NOMO-1 (cell line): ENCODE results near the gene DRG1.
A peak's percentile ranks its signal among the peaks of the same experiment; 100 is the strongest.
"Not testable (repeated sequence)": the region's sequence is repeated elsewhere in the genome, so short reads cannot be mapped to it uniquely, and the experiment has no call there.

ENCODE experiments used
- DNase-seq, 2 experiments: peaks; one replicate each; lab custom pipeline; 2025; ENCODE audit not compliant: unreplicated experiment in 2 of 2; lab: John Stamatoyannopoulos, UW

The DRG1 gene, protein sequence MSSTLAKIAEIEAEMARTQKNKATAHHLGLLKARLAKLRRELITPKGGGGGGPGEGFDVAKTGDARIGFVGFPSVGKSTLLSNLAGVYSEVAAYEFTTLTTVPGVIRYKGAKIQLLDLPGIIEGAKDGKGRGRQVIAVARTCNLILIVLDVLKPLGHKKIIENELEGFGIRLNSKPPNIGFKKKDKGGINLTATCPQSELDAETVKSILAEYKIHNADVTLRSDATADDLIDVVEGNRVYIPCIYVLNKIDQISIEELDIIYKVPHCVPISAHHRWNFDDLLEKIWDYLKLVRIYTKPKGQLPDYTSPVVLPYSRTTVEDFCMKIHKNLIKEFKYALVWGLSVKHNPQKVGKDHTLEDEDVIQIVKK

GRCh38 chr22:31399211-31400022, at the start of gene DRG1:
TSS of gene DRG1 (plus strand) at chr22:31399604. CDS start at chr22:31399684, 80 bp downstream.
- peak; percentile 91 to 96 for DNase-seq

DNA sequence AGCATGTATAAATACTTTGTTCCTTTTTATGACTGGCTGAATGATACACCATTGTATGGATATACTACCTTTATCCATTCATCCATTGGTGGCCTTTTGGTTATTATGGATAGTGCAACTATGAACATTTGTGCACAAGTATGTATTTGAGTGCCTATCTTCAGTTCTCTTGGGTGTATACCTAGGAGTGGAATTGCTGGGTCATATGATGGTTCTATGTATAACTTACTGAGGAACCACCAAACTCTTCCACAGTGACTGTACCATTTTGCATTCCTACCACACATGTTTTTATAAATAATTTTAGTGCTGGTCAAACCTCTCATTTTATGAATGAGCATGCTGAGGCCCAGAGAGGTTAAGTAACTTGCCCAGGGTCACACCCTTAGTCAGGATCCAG, 49.4 kb upstream of the DRG1 start:
- DNase-seq = no peak

DNA sequence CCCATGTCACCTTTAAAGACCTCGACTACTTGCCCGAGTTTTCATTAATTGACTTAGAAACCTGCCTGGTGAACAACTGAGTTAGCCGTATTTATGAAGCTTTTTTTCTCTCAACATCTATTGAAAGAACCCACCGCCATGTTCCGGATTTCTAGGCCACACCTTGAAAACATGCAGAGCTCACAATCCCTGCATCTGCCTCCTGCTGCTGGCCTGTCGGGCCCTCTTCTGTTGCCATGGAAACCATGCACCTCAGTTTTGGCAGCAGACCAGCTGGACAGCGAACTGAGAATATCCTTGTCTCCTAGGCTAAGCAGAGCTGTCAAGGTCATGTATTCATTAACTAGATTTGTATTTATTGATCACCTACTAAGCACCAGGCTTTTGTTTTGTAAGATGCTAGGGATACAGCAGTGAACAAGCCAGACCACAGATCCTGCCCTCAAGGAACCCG, 49.0 kb upstream of the DRG1 start:
- no peak for DNase-seq

GRCh38 chr22:31354515-31354914, 44.9 kb upstream of the DRG1 start:
- no peak for DNase-seq

DNA sequence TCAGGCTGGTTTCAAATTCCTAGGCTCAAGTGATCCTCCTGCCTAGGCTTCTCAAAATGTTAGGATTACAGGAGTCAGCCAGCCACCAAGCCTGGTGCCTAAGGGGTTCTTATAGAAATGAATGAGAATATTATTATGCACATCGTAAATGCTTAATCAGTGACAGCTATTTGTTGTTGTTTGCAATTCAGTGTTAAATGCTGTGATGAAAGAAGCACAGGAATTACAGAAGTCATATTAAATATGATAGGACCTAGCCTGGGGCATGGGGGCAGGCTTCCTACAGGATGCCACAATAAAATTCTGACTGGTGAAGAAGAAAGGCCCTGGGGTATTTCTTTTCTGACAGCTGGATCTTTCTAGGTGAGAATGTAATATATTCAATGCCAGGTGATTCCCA, 39.4 kb upstream of the DRG1 start:
- no peak for DNase-seq

- no peak for DNase-seq
Measured at GRCh38 chr22:31361743-31362142, 37.7 kb upstream of the DRG1 start.

DNA sequence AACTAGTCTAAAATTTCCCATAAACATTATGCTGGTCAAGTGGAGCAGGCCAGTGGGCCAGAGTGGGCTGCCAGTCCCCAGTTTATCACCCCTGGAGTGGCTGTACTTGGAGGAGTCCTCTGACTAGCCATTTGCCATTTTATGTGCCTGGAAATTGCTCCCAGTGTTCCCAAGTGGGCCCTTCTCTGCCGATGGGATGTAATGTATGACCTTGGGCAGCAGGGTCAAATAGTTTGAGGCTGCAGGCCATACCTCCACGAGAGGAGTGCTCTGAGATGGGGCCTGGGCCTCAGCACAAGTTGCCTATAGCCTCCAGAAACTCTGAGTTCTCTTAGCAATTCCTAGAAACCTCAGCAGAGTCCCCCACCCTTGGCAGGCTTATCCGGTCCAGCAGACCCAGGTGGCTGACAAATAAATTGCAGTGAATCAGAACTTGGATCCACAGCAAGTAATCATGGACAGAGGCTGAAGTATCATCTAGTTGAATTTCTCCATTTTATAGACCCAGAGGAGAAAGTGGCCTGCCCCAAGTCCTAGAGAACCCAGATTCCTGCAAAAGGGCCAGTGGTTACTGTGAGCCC, 35.4 kb upstream of the DRG1 start:
- DNase-seq = no peak

GRCh38 chr22:31367426-31367825, 32.0 kb upstream of the DRG1 start:
- no peak for DNase-seq

GRCh38 chr22:31377612-31378011, 21.8 kb upstream of the DRG1 start:
- DNase-seq = no peak

DNA sequence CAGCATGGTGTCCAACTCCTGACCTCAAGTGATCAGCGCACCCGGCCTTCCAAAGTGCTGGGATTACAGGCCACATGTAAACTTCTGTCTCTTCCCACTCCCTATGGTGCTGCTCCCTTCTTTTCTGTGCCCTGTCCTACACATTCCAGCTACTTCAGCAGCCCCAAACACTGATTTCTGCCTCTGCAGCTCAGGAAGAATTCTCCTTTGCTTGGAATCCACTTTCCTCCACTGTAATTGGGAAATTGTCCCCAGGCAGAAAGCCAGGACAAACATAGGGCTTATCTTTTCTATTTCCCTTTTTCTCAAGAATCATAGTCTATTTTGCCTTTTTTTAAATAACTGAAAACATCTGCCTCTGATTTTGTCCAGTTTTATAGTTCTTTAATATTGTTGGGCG, 21.3 kb upstream of the DRG1 start:
- DNase-seq = no peak

- DNase-seq = not testable (repeated sequence)
Measured at GRCh38 chr22:31378651-31379050, 20.8 kb upstream of the DRG1 start.

- no peak for DNase-seq
Measured at GRCh38 chr22:31393893-31394292, 5.5 kb upstream of the DRG1 start.

DNA sequence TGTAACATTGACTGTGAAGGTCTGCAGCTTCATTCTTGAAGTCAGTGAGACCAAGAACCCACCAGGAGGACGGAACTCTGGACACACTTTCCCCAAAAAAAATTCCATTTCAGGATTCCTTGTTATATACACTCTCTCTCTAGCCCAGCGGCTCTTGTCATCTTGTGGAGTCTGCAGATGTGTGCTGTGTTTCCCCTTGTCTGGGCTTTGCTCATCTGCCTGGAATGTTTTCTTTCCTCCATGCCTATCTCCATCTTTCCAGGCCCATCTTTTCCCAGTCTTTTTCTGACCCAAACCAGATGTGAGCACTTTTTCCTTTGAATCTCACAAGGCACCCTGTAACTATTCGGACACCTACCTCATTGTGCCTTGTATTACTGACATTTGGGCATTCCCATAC, 5.1 kb upstream of the DRG1 start:
- DNase-seq = no peak

DNA sequence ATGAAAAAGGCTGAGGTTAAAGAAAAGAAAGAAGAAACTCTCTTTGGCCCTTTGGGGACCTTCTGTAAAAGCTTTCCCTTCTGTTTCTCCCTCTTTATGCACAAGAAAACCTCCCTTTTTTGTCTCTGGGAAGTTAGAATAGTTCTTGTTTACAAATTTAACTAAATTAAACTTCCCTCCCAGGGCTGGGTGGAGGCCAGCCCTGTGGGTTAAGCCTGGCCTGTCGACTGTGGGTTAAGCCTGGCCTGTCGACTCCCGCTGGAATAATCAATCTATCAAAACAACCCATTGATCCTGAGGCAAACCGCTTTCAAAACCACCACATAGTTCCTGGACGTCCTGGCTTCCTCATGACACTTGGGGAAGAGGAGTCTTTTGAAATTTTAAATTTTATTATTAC, 1.2 kb upstream of the DRG1 start:
- no peak for DNase-seq

DNA sequence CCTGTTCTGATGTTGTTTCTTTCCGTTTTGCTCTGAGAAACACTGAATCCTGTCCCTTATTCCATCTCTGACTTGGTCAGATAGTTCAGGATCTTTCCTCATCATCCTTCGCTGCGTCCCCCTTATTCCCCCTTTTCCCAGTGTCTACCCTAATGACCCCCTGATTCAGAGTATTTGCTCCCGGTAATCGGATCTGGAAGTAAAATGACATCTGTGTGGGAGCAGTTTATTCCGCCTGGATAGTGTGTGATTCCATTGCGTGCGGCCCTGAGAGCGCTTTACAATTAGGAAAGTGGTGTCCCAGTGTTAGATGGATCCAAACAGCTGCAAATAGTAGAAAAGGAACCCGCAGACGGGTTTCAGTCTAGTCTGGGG, 606 bp downstream of the DRG1 start:
- no peak for DNase-seq

DNA sequence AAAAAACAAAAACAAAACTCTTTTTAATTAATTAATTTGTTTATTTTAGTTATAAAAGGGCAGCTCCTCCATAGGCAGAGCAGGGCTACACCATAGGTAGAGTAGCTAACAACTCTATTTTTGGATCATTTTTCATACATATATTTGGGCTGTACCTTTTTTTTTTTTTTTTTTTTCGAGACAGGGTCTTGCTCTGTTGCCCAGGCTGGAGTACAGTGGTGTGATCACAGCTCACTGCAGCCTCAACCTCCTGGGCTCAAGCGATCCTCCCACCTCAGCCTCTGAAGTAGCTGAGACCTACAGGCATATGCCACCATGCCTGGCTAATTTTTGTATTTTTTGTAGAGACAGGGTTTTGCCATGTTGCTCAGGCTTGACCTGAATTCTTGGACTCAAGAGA, 2.9 kb downstream of the DRG1 start:
- DNase-seq = not testable (repeated sequence)

- DNase-seq = no peak
Measured at GRCh38 chr22:31425331-31426050, 26.1 kb downstream of the DRG1 start.

DNA sequence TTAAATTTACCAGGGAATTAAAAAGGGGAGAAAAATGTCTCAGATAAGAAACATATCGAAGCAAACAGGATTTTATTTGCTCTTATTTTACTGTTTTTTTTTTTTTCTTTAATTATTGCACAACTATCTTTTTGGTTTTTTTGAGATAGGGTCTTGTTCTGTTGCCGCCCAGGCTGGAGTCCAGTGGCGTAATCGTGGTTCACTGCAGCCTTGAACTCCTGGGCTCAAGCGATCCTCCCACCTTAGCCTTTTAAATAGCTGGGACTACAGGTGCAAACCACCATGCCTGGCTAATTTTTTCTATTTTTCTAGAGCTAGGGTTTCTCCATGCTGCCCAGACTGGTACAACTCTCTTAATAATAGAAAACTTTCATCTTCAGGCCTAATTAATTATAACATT, 32.5 kb downstream of the DRG1 start:
- DNase-seq = no peak

GRCh38 chr22:31436132-31436531, 36.7 kb downstream of the DRG1 start:
- DNase-seq = no peak

- no peak for DNase-seq
Measured at GRCh38 chr22:31439808-31440207, 40.4 kb downstream of the DRG1 start.

- no peak for DNase-seq
Measured at GRCh38 chr22:31440681-31441080, 41.3 kb downstream of the DRG1 start.
